ENCODE results near the gene UBTD1. TPM values are rescaled to one million over a fixed set of nuclear protein-coding genes. Genes with fewer than 3 reads are reported as not detected.

Gene UBTD1
- total RNA-seq, 4 donors from 2014 or later: 13.7 to 40.0 (median 23.3) TPM

- Histone ChIP-seq H3K9me3 (no peaks in the 10 kb centered on the region), H3K4me1 (peaks cover 6 to 24% of the 10 kb centered on the region in 2 donors), H3K4me3 (no peak overlapping the region), H3K36me3 (no peaks in the 10 kb centered on the region), H3K27ac (peak overlapping the region; percentile 1 to 92 (median 28)), H3K27me3 (no peaks in the 10 kb centered on the region)
- DNase-seq (no peak), ATAC-seq (no peak)
- TF ChIP-seq CTCF (IDR thresholded peaks at IDR 0.05 in 4 of 5, conservative IDR thresholded peaks at IDR 0.05 in 1 of 5): no peak
- TF ChIP-seq POLR2A (IDR thresholded peaks at IDR 0.05): no peak
- intact Hi-C loops (cut with DNase I; ENCODE audit: low total_unique reads) (no loop called here), in situ Hi-C loops (cut with MboI; ENCODE audit: low sequenced_read_pairs in 4 of 4) (no loop called here)
Measured at GRCh38 chr10:97587183-97587582, 88.5 kb downstream of the UBTD1 start.

- Histone ChIP-seq H3K4me3 (no peak within 1 kb of the TSS), H3K4me1 (peaks cover 3 to 17% of the 10 kb centered on the region in 2 donors), H3K9me3 (no peaks in the 10 kb centered on the region), H3K27me3 (no peaks in the 10 kb centered on the region), H3K36me3 (no peaks in the 10 kb centered on the region), H3K27ac (peak within 1 kb of the TSS in 1 of 4 donors; percentile 27)
- no peak for TF ChIP-seq POLR2A (IDR thresholded peaks at IDR 0.05)
- intact Hi-C loops (cut with DNase I; ENCODE audit: low total_unique reads) (no loop called here), in situ Hi-C loops (cut with MboI; ENCODE audit: low sequenced_read_pairs in 4 of 4) (no loop called here)
- DNase-seq: no peak
- ATAC-seq: no peak
Measured at GRCh38 chr10:97589479-97589878, 90.8 kb downstream of the UBTD1 start, which contains the start of gene C10orf62. Gene C10orf62, plus strand, starts transcription at chr10:97589721. Its CDS starts 177 bp downstream, at chr10:97589898.

- Histone ChIP-seq H3K36me3 (no peaks in the 10 kb centered on the region), H3K4me1 (peaks cover under 1 to 15% of the 10 kb centered on the region in 2 donors), H3K4me3 (no peak overlapping the region), H3K9me3 (no peaks in the 10 kb centered on the region), H3K27me3 (no peaks in the 10 kb centered on the region), H3K27ac (no peak overlapping the region)
- intact Hi-C loops (cut with DNase I; ENCODE audit: low total_unique reads): no loop called here
- ATAC-seq (no peak), DNase-seq (no peak)
- TF ChIP-seq CTCF (IDR thresholded peaks at IDR 0.05 in 4 of 5, conservative IDR thresholded peaks at IDR 0.05 in 1 of 5): no peak
- TF ChIP-seq POLR2A (IDR thresholded peaks at IDR 0.05): no peak
- in situ Hi-C loops (cut with MboI; ENCODE audit: low sequenced_read_pairs in 4 of 4): no loop called here
Measured at GRCh38 chr10:97590082-97590747, 91.5 kb downstream of the UBTD1 start.

GRCh38 chr10:97590748-97591495, 92.2 kb downstream of the UBTD1 start:
- no peak for ATAC-seq
- TF ChIP-seq POLR2A (IDR thresholded peaks at IDR 0.05) (no peak), CTCF (IDR thresholded peaks at IDR 0.05 in 4 of 5, conservative IDR thresholded peaks at IDR 0.05 in 1 of 5) (no peak)
- Histone ChIP-seq H3K4me1 (peaks cover 7 to 17% of the 10 kb centered on the region in 2 donors), H3K36me3 (no peaks in the 10 kb centered on the region), H3K4me3 (no peak overlapping the region), H3K9me3 (no peaks in the 10 kb centered on the region), H3K27me3 (no peaks in the 10 kb centered on the region), H3K27ac (no peak overlapping the region)
- in situ Hi-C loops (cut with MboI; ENCODE audit: low sequenced_read_pairs in 4 of 4) (no loop called here), intact Hi-C loops (cut with DNase I; ENCODE audit: low total_unique reads) (no loop called here)
- DNase-seq: no peak

- TF ChIP-seq CTCF (IDR thresholded peaks at IDR 0.05 in 4 of 5, conservative IDR thresholded peaks at IDR 0.05 in 1 of 5) (no peak), POLR2A (IDR thresholded peaks at IDR 0.05) (no peak)
- in situ Hi-C loops (cut with MboI; ENCODE audit: low sequenced_read_pairs in 4 of 4) (no loop called here), intact Hi-C loops (cut with DNase I; ENCODE audit: low total_unique reads) (no loop called here)
- no peaks in the 10 kb centered on the region for H3K36me3 ChIP-seq
- no peaks in the 10 kb centered on the region for H3K9me3 ChIP-seq
- no peak overlapping the region for H3K4me3 ChIP-seq
- H3K27ac ChIP-seq: peak overlapping the region in 2 of 4 donors; percentile 26 to 36
- H3K27me3 ChIP-seq: no peaks in the 10 kb centered on the region
- H3K4me1 ChIP-seq: peaks cover 26 to 40% of the 10 kb centered on the region in 2 donors
- ATAC-seq: no peak
- DNase-seq: no peak
Measured at GRCh38 chr10:97593421-97593820, 94.7 kb downstream of the UBTD1 start.

All from gastrocnemius medialis (tissue), 4 donors.